HG03565 (cell line): ENCODE results near the gene KCNK10.

Experiments used
- ATAC-seq: cut with Tn5 transposase; IDR thresholded peaks from one replicate; pipeline ENCODE4 v1.9.1; 2021; ENCODE audit warnings: mild to moderate bottlenecking, moderate library complexity; ENCODE audit not compliant: unreplicated experiment

Gene KCNK10

DNA sequence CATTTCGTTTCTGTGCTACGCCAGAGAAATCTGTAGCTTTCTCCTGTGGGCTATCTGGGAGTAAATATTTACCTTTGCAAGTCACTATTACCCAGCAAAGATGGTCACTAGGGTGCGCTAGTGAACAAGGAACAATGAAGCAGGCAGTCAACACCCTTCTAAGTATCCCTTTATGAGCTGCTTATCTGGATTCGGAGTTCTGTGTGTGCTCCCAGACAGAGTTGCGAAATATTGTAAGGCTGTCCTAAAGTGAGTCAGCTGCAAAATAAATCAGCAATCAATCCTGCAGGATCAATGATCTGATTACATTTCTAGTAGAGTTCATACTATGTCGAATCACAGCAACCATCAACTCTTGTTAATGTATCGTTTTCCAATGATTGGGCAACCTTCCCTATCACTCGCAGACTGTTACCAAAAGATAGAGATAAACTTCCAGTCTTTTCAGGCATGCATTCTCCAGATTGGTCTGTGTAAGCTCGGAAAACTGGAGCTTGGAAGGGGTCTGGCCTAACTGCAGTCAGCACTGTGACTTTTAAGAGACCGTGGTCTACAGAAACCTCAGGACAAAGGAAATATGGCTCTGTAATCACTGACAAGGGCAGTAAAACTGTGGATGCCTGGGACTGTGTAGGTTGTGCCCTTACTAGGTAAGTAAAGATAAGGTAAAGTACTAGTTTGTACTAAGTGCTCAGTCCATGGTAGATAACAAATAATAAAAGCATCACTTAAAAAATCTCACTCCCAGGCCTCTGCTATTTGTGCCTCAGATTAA is 133.5 kb downstream of the KCNK10 start:
- peak; percentile 76 for ATAC-seq

DNA sequence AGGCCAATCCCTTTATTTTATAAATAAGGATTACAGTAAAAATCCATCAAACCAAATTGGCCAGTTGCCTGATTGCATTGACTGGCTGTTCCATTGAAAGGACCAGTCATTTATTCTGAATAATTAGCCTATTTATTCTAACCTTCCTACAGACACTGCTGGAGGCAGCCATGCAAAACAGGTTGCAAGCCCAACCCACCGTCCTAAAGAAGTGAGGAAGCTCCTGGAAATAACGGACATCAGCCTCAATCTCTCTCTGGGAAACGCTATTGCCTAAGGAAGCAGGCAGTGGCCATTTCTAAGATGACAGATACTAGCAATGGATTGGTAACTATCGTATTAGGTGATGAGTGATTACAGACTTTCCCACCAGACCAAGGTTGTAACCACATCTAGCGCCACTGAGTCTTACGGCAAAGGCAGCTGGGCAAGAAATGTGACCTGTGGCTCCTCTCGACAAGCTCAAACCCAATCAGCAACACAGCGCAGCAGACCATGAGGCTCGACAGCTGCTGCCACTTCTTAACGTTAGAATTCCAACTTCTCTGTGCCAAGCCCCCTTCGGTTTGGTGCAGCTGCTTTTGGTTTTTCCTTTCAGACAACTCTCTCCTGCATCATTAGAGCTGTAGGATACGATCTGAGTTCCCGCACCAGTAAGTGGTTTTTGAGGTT is 134.2 kb downstream of the KCNK10 start:
- ATAC-seq: peak; percentile 56

DNA sequence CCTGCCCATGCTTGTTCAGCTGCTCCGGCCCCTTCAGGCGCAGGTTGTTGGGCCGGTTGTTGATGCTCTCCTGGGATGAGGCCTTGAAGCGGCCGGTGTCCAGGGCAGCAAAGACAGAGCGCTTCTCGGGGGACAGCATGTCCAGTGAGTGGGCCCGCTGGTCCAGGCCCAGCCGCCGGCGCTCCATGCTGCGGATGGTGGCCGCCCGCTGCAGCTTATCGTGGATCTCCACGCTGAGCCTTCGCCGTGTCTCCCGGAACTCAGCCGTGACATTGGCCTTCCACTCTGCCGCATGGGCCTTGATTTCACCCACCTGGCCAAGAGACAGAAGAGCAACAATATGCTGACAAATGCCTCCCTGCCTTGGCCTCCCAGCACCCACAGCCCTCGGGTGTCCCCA is 137.2 kb downstream of the KCNK10 start:
- no peak for ATAC-seq

DNA sequence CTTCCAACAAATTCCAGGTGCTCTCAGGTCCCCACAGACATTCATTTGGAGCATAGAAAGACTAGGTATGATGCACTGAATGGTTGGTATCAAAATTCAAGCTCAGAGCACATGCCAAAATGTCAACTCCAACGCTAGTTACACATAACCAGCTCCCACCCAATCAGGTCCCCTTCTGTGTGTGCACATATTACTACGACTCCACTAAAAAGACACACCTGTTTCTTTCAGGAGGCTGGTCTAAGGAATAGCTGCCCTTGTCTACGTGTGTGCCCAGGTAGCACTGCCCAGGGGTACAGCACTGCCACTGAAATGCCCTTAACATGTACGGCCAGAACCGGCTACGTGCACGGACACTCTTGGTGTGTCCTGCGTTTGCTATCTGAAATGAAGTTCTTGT is 138.1 kb downstream of the KCNK10 start:
- no peak for ATAC-seq

DNA sequence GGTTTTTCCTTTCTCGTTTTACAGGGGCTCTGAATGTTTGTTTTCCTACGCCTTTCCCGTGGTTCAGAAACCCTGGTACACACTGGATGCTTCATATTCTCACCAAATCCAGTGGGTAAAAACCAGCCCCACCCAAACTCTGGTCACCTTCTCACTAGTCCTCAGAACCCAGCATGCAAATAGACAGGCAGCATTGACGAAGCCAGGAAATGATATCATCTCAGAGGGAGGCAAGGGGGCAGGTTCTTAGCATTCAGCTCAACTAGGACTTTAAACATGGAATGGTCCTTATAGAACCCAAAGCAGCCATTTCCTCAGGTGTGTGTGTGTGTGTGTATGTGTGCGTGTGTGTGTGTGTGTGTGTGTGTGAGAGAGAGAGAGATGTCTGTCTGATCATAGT is 142.0 kb downstream of the KCNK10 start:
- peak; percentile 76 for ATAC-seq

DNA sequence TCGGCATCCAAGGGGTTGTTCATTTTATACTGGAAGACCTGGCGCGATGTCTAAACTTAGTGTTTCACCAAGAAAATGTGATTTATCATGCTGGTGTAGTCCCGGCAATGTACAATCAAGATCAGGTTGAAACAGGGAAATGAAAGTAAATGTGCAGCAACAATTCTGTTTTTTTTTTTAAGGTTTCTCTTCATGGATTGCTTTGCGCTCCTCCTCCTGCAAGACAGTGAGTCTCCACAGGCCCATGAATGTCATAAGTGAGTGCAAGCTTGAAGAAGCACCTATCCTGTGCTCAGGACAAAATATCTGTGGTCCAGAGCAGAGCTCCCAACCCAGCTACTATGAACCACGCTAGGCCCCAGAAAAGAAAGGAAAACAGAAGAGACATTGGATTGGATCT is 143.4 kb downstream of the KCNK10 start:
- no peak for ATAC-seq

DNA sequence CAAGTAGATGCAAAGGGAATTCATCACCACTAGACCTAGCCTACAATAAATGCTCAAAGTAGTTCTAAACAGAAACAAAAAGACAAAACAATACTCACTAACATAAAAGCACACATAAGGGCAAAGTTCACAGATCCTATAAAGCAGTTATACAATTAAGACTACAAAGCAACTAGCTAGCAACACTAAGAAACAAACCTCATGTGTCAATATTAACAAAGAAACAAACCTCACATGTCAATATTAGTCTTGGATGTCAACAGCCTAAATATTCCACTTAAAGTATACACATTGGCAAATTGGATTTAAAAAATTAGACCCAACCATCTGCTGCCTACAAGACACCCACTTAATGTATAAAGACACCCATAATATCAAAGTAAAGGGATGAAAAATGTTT is 152.7 kb downstream of the KCNK10 start:
- no peak for ATAC-seq

DNA sequence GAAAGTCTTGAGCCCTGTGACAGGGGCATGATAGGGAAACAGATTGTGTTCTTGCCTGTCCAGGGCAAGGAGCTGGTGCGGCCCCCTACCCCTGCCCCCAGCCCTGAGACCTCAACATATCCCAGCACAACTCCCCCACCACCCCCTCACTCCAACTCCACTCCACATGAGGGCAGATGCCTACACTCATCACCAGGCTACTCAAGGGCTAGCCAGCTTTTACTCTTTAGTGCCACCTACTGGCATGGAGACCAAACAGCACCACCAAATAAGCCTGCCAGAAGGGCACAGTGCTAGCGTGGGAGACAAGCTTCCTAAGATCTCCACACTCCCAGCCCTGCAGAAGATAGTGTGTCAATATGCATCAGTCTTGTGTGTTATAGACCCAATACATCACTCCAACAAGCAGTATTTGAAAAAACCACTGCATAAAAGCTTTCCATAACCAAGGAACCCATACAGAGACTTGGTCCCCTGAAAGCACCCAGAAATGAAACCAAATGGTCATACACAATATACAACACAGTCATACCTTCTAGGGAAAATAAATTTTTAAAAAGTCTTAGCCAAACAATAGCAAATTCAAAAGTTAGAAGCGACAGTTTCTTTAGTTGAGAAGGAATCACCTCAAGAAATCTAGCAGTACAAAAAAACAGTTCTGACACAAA is 154.4 kb downstream of the KCNK10 start:
- ATAC-seq: peak; percentile 77

DNA sequence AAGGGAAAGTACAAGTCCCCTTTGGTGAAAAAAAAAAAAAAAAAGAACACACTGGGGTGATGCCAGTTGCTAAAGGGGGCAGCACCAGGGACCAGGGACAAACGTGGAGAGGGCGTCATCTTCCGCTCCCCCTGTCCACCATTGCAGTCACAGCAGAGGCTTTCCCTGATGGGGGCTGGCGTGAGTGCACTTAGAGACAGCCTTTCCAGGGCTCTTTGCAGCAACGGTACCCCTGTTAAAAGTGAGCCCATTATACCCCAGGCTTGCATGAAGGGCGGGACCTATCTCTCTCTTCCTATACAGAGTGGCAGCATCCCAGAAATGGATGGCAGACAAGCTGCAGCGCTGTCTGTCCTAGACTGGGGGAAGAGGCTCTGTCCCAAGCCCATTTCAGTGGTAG is 155.0 kb downstream of the KCNK10 start:
- ATAC-seq: no peak

DNA sequence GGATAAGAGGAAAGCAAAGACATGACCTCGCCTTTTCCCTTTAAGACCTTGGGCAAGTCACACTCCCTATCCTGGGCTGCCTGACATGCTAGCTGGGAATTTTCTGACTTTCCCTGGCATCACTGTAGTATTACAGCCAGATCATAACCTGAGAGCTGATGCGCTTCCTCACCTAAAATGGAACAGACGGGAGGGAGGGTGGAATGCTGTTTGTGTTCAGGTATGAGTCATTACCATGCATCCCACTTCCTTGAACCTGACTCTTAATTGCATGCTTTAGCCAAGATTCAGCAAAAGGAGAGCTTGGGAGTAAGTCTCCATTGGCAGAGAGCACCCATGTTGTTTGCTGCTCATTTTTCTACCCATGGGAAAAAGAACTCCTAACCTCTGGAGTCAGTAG is 156.5 kb downstream of the KCNK10 start:
- ATAC-seq: no peak

DNA sequence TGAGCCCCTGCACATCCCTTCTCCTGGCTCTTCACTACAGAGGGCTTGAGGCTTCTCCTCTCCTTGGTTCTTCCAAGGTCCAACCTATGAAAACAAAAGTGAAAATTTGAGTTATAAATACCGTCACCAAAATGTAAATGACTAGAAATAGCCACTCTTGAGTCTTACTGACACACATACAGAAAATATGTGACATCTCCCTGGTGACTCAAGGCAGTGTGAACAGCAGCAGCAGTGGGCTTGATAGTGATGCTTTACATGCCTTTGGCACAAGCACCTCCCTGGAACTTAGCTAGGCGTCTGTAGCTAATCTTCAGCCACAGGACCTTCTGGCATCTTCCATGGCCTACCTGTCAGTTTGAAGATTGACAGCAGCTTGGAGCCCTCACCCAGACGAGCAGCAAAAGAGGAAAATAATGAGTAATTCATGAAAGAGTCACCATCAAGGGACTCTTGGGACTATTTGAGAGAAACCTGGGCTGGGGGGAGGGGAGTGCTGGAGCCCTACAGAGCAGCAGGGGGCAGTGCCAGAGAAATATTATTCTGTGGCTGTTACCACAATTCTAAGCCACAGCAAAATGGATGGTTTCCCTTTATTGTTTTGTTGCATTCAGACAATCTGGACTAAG is 158.0 kb downstream of the KCNK10 start:
- ATAC-seq: peak; percentile 45

DNA sequence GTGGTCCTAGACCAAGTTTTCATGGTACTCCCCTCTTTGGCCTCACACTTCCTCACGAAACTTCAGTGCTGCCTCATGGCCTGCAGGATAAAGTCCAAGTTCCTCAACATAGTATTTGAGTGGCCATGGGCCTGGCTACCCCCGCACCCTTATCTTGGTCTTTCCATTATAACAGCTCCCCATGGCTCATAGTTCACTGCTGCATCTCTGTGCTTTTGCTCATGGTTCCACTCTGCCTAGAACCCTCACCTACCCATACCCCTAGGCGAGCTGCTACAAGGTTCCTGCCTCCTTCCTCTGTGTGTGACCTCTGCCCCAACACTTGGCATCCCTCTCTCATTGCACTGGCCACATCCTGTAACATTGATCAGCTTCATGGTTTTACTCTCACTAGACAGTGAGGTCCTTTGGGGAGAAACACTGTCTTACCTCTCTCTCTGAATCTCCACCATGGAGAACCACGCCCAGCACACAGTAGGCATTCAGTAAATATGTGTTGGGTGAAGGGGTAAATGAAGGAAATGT is 159.3 kb downstream of the KCNK10 start:
- ATAC-seq: no peak

DNA sequence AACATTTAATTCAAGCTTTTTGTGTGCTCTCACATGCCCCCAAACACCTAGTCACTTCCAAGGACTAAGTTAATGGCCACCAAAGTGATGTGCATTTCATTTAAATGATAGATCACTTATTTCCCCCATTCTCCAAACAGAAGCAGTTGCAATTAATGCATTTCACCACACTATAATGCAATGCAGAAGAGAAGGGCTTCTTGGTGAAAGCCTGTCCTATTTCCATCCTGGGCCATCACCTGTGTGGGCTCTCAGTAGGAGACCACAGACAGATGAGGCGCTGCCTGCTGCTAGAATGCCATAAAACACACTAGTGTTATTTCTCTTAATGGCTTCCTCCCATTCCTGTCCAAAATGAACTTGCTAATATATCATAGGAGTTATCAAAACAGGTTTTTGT is 166.9 kb downstream of the KCNK10 start:
- ATAC-seq: no peak

DNA sequence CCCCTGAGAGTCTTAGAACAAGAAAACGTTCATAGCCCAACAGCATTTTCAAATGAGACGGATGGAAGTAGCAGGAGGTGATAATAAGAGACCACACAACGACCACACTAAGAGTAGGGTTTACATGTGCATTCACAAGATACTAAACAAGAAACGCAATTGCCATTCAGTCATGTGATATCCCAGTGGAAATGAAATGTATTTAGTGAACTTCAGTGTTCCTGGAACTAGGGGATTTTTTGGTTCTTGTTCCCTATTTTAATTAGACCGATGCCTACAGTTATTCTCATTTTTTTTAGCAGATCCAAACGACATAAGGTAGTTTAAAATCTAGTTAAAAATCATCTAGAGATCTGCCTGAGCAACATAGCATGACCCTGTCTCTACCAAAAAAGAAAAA is 168.1 kb downstream of the KCNK10 start:
- ATAC-seq: no peak

DNA sequence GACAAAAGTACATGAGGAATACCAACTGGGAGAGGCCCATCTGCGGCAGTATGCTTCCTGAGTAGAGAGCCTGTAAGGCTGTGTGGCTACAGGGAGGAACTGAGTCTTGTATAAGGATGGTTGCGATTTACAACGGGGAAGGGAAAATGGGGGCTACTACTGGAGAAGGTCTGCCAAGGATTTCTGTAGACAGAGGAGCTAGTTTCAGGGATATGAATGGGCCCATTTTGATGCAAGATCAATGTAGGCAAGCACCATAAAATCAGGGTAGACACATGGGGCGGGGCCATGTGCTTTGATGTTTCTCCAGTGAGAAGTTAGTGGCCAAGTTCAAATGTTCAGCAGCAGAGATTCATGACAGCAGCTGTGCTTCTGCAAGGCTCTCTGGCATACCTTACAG is 168.7 kb downstream of the KCNK10 start:
- no peak for ATAC-seq

DNA sequence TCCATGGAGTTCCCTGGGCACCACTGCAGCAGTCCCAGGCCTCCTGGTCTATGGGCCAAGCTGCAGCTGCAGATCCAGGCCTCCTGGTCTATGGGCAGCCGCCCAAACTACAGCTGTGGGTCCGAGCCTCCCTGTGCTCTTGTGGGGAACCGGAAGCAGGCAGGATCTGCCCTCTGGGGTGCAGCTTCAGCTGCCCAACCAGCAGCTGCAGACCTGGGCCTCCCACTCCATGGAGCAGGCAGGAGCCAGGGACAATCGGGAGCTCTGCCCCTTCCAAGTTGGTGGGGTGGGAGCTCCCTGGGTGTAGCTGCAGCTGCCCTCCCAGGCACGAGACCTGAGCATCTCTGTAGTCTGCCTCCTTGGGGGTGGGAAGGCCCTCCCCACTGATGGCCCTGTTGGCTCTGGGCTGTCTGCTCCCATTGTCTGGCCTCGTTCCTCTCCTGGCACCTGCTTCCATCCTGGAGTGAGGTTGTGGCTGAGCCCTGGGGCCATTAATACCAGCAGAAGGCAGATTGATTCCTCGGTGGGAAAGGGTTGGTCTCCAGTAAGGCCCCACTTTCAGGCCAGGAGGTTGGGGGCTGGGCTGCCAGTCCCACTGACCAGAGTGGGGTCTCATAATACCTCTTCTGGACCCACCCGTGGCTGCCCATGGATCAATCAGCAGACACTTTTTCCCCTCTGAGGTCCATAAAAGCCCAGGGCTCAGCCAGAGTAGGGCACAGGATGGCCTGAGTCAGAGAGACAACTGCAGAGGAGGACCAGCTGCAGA is 176.0 kb downstream of the KCNK10 start:
- no peak for ATAC-seq

DNA sequence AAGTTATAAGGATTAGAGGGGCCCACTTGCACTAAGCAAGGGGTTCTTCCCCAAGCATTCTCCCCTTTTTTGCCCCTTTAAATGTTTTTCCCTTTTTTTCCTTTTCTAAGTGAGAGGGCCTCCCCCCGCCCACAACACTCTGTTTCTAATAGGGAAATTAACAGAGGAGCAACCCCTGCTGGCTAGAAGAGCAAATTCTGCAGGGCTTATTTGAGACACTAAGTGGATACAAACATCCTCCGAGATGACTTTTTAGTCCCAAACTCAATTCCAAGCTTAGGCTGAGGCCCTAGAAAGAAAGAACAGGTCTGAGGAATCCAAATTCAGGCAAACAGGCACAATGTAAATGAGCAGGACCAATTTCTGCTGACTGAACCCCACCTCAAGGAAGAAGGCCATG is 179.3 kb downstream of the KCNK10 start:
- ATAC-seq: no peak

DNA sequence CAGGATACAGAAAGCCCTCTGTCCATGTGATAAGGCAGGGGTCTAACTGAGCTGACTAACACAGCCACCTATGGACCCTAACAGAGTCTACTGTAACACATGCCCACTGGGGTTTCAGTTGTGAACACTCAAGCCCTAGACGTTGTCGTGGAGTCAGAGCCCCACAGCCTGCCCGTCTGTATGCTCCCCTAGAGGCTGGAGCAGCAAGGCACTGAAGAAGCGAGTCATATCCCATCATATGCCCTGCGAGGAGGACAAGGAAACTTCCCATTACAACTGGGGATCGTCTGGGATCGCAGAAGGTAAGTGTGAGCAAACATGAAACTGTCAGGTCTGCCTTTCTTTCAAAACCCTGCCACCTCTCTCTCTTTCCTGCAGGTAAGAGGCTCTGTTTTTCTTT is 180.1 kb downstream of the KCNK10 start:
- no peak for ATAC-seq

DNA sequence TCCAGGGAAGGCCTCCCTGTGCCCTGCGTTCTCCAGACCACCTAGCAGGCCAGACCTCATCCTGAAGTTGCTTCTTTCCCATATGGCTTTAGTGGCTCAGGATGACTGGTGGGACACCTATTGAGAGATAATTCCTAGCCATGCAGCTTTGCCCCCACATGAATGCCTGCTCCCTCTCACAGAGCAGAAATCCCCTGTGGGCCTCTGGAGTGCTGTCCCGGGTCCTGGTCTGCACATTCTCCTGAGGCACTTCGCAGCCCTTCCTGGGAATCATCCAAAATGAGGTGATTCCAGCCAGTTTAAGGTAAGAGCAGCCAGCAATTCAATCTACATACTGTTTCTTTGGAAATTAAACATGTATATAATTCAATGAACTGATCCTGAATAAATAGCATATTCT is 182.2 kb downstream of the KCNK10 start:
- no peak for ATAC-seq

DNA sequence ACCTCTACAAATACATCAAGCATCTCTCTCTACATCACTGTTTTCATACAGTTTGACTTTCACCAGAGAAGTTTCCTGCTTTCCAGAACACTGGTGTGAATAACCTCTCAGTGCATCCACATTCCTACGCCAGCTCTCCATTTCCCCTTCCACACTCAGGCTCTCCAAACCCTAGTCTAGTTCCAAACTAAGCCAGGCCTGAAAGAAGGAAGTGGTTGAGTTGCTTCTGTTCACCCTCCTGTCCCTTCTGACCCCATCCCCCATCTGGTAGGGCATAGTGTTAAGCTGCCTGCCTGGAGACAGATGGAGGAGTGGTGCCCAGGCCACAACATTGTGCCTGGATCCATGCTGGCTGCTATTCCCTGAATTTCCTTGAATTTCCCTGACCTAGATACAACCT is 185.7 kb downstream of the KCNK10 start:
- no peak for ATAC-seq
